HEK293T (cell line): Measurements from ENCODE around the gene CNPY1.

Source experiments
- ARNT ChIP-seq: fragments of 450-650 bp; IDR thresholded peaks from 2 replicates; pipeline ENCODE4 v1.6.1; 2017; ENCODE audit warnings: mild to moderate bottlenecking
- BHLHE40 ChIP-seq: fragments of 450-650 bp; IDR thresholded peaks from 2 replicates; pipeline ENCODE4 v1.6.1; 2016; ENCODE audit warnings: mild to moderate bottlenecking, moderate library complexity, borderline replicate concordance
- CTBP1 ChIP-seq: fragments of 450-650 bp; IDR thresholded peaks from 2 replicates; pipeline ENCODE4 v1.6.1; 2016; ENCODE audit warnings: borderline replicate concordance
- ELF4 ChIP-seq: fragments of 450-650 bp; IDR thresholded peaks from 2 replicates; pipeline ENCODE4 v1.6.1; 2017; ENCODE audit warnings: antibody characterized with exemption
- FOXA1 ChIP-seq: fragments of 450-650 bp; IDR thresholded peaks from 2 replicates; pipeline ENCODE4 v1.6.1; 2016; ENCODE audit warnings: mild to moderate bottlenecking
- FOXM1 ChIP-seq: fragments of 450-650 bp; IDR thresholded peaks from 2 replicates; pipeline ENCODE4 v1.6.1; 2017; ENCODE audit warnings: mild to moderate bottlenecking, borderline replicate concordance
- HDGF ChIP-seq: fragments of 450-650 bp; IDR thresholded peaks from 2 replicates; pipeline ENCODE4 v1.6.1; 2017; ENCODE audit warnings: antibody characterized with exemption, borderline replicate concordance
- L3MBTL2 ChIP-seq: fragments of 450-650 bp; conservative IDR thresholded peaks from 2 replicates; pipeline ENCODE4 v1.6.1; 2016; ENCODE audit warnings: mild to moderate bottlenecking
- NFRKB ChIP-seq: fragments of 450-650 bp; IDR thresholded peaks from 2 replicates; pipeline ENCODE4 v1.6.1; 2016; ENCODE audit warnings: mild to moderate bottlenecking, moderate library complexity
- PKNOX1 ChIP-seq: fragments of 450-650 bp; IDR thresholded peaks from 2 replicates; pipeline ENCODE4 v1.6.1; 2016
- SP1 ChIP-seq: fragments of 450-650 bp; IDR thresholded peaks from 2 replicates; pipeline ENCODE4 v1.6.1; 2017
- SUZ12 ChIP-seq: fragments of 450-650 bp; IDR thresholded peaks from 2 replicates; pipeline ENCODE4 v1.6.1; 2016; ENCODE audit warnings: mild to moderate bottlenecking
- TARDBP ChIP-seq: fragments of 450-650 bp; IDR thresholded peaks from 2 replicates; pipeline ENCODE4 v1.6.1; 2016
- ZNF384 ChIP-seq: fragments of 450-650 bp; IDR thresholded peaks from 2 replicates; pipeline ENCODE4 v1.6.1; 2016

DNA sequence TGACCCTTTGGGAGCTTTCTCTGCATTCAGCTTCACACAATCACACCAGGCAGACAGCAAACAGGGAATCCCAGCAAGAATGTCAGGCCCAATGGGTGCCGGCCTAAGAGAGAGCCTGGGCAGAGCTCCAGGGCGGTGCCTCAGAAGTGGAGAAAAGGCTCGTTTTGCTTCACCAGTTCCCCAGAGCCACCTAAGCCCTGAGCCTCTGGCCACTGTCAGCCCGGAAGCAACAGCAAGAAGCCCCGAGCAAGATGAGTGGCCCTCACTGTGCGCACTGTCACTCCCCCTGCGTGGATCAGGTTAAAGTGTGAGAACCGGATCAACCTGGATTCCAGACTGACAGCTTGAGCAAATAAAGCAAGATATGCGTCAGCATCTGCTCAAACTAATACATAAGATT lies 14.7 kb downstream of the CNPY1 start:
- no peak for TF ChIP-seq CTBP1
- no peak for TF ChIP-seq ARNT
- no peak for TF ChIP-seq BHLHE40
- TF ChIP-seq FOXA1: no peak
- TF ChIP-seq SP1: no peak
- no peak for TF ChIP-seq FOXM1
- TF ChIP-seq SUZ12: no peak
- no peak for TF ChIP-seq PKNOX1
- TF ChIP-seq NFRKB: no peak
- no peak for TF ChIP-seq TARDBP
- no peak for TF ChIP-seq ELF4
- no peak for TF ChIP-seq L3MBTL2
- no peak for TF ChIP-seq ZNF384
- no peak for TF ChIP-seq HDGF
